ENCODE results near the gene NXPH3.

The NXPH3 gene

DNA sequence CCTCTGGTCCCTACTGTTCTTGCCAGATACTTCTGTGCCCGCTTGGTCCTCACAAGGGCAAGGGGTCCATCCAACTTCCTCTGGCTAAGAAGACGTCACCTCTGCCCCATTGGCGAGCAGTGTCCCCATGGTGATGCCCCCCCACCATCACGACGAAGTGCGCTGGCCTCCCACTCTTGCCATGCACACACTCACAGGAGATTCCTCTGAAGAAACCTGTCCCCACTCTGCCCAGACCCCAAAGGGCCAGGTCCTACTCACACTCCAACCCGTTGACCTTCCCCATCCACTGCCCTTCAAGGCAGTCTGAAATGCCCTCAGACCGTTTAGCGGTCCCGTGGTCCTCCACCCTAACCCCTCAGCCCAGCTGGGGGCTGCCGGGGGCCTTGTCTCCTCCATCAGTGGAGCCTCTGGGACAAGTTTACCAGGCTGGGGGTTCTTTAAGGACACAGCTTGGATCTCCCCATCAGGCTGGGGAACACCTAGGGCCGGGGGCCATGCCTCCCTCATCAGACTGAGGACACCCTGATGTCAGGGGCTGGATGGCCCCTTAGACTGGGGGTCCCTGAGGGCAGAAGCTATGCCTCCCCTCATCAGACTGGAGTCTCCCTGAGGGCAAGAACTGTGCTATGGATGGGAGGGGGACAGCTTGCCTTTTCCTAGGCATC, 6.5 kb downstream of the NXPH3 start:
- H3K79me2 ChIP-seq (ENCODE audit: insufficient read depth, low read length), result no peaks in the 10 kb centered on the region
- no peaks in the 10 kb centered on the region for H3K9me3 ChIP-seq (ENCODE audit: insufficient read depth, low read depth, low read length)
- H3K4me1 ChIP-seq (ENCODE audit: insufficient read depth, low read length, poor library complexity, severe bottlenecking), result no peaks in the 10 kb centered on the region
- H3K4me2 ChIP-seq (ENCODE audit: low read depth, low read length, poor library complexity, severe bottlenecking), result no peak overlapping the region
- no peaks in the 10 kb centered on the region for H3K27me3 ChIP-seq (ENCODE audit: insufficient read depth, low read length, poor library complexity, severe bottlenecking)
- no peak overlapping the region for H3K9ac ChIP-seq (ENCODE audit: low read depth, low read length, poor library complexity, severe bottlenecking)
- no peak overlapping the region for H2AFZ ChIP-seq (ENCODE audit: low read length)
- H3K36me3 ChIP-seq (ENCODE audit: insufficient read depth, low read length), result no peaks in the 10 kb centered on the region
- H3F3A ChIP-seq (ENCODE audit: low read depth), result no peaks in the 10 kb centered on the region
- H3K4me3 ChIP-seq (ENCODE audit: low read length, poor library complexity, severe bottlenecking), result no peak overlapping the region
- no peaks in the 10 kb centered on the region for H4K20me1 ChIP-seq (ENCODE audit: insufficient read depth, low read length, poor library complexity, severe bottlenecking)
- TF ChIP-seq EZH2phosphoT487 (IDR thresholded peaks at IDR 0.05; ENCODE audit: borderline replicate concordance), result no peak
- TF ChIP-seq, protein P1, sequence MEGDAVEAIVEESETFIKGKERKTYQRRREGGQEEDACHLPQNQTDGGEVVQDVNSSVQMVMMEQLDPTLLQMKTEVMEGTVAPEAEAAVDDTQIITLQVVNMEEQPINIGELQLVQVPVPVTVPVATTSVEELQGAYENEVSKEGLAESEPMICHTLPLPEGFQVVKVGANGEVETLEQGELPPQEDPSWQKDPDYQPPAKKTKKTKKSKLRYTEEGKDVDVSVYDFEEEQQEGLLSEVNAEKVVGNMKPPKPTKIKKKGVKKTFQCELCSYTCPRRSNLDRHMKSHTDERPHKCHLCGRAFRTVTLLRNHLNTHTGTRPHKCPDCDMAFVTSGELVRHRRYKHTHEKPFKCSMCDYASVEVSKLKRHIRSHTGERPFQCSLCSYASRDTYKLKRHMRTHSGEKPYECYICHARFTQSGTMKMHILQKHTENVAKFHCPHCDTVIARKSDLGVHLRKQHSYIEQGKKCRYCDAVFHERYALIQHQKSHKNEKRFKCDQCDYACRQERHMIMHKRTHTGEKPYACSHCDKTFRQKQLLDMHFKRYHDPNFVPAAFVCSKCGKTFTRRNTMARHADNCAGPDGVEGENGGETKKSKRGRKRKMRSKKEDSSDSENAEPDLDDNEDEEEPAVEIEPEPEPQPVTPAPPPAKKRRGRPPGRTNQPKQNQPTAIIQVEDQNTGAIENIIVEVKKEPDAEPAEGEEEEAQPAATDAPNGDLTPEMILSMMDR (conservative IDR thresholded peaks at IDR 0.05; ENCODE audit: low read length), result no peak
- H3K9me2 ChIP-seq (replicated peaks; ENCODE audit: low read depth, low read length), result no peaks in the 10 kb centered on the region

DNA sequence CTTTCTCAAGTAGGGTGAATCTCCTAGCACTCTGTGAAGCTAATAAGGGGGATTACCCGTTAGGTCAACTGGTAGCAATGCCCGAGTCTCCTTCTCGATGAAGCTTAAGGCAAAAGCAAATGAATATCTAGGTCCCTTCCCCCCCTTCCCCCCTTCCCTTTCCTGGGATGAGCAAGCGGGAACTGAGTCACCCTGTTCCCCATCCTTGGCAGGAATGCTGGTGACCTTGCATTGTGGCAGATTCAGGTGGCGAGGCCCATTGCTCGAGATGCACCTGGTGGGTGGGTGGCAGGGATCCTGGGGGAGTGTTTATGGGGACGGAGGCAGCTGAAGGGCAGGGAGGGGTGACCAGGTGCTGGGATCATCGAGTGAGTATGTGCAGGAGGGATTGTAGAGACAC, 7.1 kb downstream of the NXPH3 start:
- H2AFZ ChIP-seq (ENCODE audit: low read length), result no peak overlapping the region
- H3K9ac ChIP-seq (ENCODE audit: low read depth, low read length, poor library complexity, severe bottlenecking), result no peak overlapping the region
- H3K27me3 ChIP-seq (ENCODE audit: insufficient read depth, low read length, poor library complexity, severe bottlenecking), result no peaks in the 10 kb centered on the region
- no peaks in the 10 kb centered on the region for H3K79me2 ChIP-seq (ENCODE audit: insufficient read depth, low read length)
- H3K9me2 ChIP-seq (replicated peaks; ENCODE audit: low read depth, low read length), result no peaks in the 10 kb centered on the region
- no peaks in the 10 kb centered on the region for H3K4me1 ChIP-seq (ENCODE audit: insufficient read depth, low read length, poor library complexity, severe bottlenecking)
- H4K20me1 ChIP-seq (ENCODE audit: insufficient read depth, low read length, poor library complexity, severe bottlenecking), result no peaks in the 10 kb centered on the region
- TF ChIP-seq EZH2phosphoT487 (IDR thresholded peaks at IDR 0.05; ENCODE audit: borderline replicate concordance), result no peak
- TF ChIP-seq, protein P1 (conservative IDR thresholded peaks at IDR 0.05; ENCODE audit: low read length), result no peak
- no peaks in the 10 kb centered on the region for H3K9me3 ChIP-seq (ENCODE audit: insufficient read depth, low read depth, low read length)
- H3K4me3 ChIP-seq (ENCODE audit: low read length, poor library complexity, severe bottlenecking), result no peak overlapping the region
- H3F3A ChIP-seq (ENCODE audit: low read depth), result no peaks in the 10 kb centered on the region
- H3K4me2 ChIP-seq (ENCODE audit: low read depth, low read length, poor library complexity, severe bottlenecking), result no peak overlapping the region
- no peaks in the 10 kb centered on the region for H3K36me3 ChIP-seq (ENCODE audit: insufficient read depth, low read length)

DNA sequence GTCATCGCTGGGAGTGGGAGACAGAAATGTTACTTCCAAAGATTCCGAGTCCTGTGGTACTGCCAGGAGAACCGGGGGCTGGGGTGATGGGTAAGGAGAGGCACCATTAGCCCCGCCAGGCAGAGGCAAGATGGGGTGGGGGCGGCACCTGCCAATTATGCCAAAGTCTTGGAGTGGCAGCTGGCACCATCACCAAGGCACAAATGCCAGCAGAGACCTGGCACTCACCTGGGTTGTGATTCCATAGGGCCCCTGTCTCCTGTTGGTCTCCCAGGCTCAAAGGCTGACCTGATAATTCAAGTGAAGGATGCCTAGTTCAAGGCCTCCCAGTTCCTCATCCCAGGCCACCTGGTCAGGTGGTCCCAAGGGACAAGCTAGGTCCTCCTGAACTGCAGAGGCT, 7.6 kb downstream of the NXPH3 start:
- Histone ChIP-seq H3K79me2 (ENCODE audit: insufficient read depth, low read length) (no peaks in the 10 kb centered on the region), H3K4me1 (ENCODE audit: insufficient read depth, low read length, poor library complexity, severe bottlenecking) (no peaks in the 10 kb centered on the region), H3K4me3 (ENCODE audit: low read length, poor library complexity, severe bottlenecking) (no peak overlapping the region), H3F3A (ENCODE audit: low read depth) (no peaks in the 10 kb centered on the region), H3K9ac (ENCODE audit: low read depth, low read length, poor library complexity, severe bottlenecking) (no peak overlapping the region), H2AFZ (ENCODE audit: low read length) (no peak overlapping the region), H3K27me3 (ENCODE audit: insufficient read depth, low read length, poor library complexity, severe bottlenecking) (no peaks in the 10 kb centered on the region), H3K9me3 (ENCODE audit: insufficient read depth, low read depth, low read length) (no peaks in the 10 kb centered on the region), H4K20me1 (ENCODE audit: insufficient read depth, low read length, poor library complexity, severe bottlenecking) (no peaks in the 10 kb centered on the region), H3K36me3 (ENCODE audit: insufficient read depth, low read length) (no peaks in the 10 kb centered on the region), H3K4me2 (ENCODE audit: low read depth, low read length, poor library complexity, severe bottlenecking) (no peak overlapping the region), H3K9me2 (replicated peaks; ENCODE audit: low read depth, low read length) (no peaks in the 10 kb centered on the region)
- no peak for TF ChIP-seq EZH2phosphoT487 (IDR thresholded peaks at IDR 0.05; ENCODE audit: borderline replicate concordance)
- TF ChIP-seq, protein P1 (conservative IDR thresholded peaks at IDR 0.05; ENCODE audit: low read length), result no peak

Data from Loucy (cell line).